GM12891 (cell line): ENCODE measurements around the gene DEFB110.

Experiments
- DNase-seq: peaks from one replicate; pipeline ENCODE4 v3.0.0; 2011; ENCODE audit warnings: low spot score; ENCODE audit not compliant: insufficient read length
- FAIRE-seq: peaks from 2 replicates; lab custom pipeline; 2011; peaks lifted over from hg19 to GRCh38; lab: Jason Lieb, UNC
- PAX5 ChIP-seq: IDR thresholded peaks from 2 replicates; pipeline ENCODE4 v1.6.1; 2011; ENCODE audit warnings: low read length, moderate library complexity, mild to moderate bottlenecking; ENCODE audit not compliant: insufficient read depth, severe bottlenecking
- POU2F2 ChIP-seq: IDR thresholded peaks from 2 replicates; pipeline ENCODE4 v1.6.1; 2011; ENCODE audit warnings: low read depth, mild to moderate bottlenecking, control low read depth, low read length, moderate library complexity

Gene DEFB110

DNA sequence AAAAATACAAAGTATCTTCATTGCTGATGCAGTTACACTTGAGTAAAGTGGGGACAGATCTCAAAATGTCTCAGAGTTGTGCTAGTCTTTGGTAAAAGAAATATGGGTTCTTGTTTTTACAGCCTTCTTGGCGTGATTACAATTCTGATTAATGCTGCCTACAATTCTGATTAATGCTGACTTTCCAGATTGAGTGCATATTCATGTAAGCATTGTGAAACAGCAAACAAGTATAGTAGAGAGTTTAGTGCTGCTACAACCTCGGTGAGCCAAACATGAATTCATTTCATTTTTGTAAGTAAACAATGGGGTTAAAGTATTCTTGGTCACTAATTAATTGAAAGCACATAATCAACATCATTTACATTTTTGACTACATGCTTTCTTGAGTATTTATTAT, 52.2 kb downstream of the DEFB110 start, which contains the start of gene DEFB113:
Gene DEFB113, minus strand, starts transcription at position 21 of the 400 bp plus-strand sequence. Its CDS starts 0 bp downstream, at position 21.
- FAIRE-seq (no peak), DNase-seq (no peak)
- TF ChIP-seq POU2F2 (no peak), PAX5 (no peak)
